Ishikawa (cell line): ENCODE data around the gene SPATA32.

ENCODE experiments used
- CEBPB ChIP-seq: IDR thresholded peaks from 2 replicates; pipeline ENCODE4 v1.6.1; 2012
- CREB1 ChIP-seq: IDR thresholded peaks from 2 replicates; pipeline ENCODE4 v1.6.1; 2012; ENCODE audit warnings: low read depth
- EGR1 ChIP-seq: IDR thresholded peaks from 2 replicates; pipeline ENCODE4 v1.6.1; 2012
- EP300 ChIP-seq: IDR thresholded peaks from 2 replicates; pipeline ENCODE4 v1.6.1; 2012; ENCODE audit warnings: borderline replicate concordance
- FOXM1 ChIP-seq: IDR thresholded peaks from 2 replicates; pipeline ENCODE4 v1.6.1; 2012; ENCODE audit warnings: low read depth, borderline replicate concordance
- MAX ChIP-seq: IDR thresholded peaks from 2 replicates; pipeline ENCODE4 v1.6.1; 2012
- NFIC ChIP-seq: IDR thresholded peaks from 2 replicates; pipeline ENCODE4 v1.6.1; 2012
- RAD21 ChIP-seq: IDR thresholded peaks from 2 replicates; pipeline ENCODE4 v1.6.1; 2012; ENCODE audit warnings: low read depth
- REST ChIP-seq: IDR thresholded peaks from 2 replicates; pipeline ENCODE4 v1.6.1; 2012; ENCODE audit warnings: low read depth, mild to moderate bottlenecking
- TAF1 ChIP-seq: IDR thresholded peaks from 2 replicates; pipeline ENCODE4 v1.6.1; 2012; ENCODE audit warnings: low read depth, mild to moderate bottlenecking
- TCF12 ChIP-seq: IDR thresholded peaks from 2 replicates; pipeline ENCODE4 v1.6.1; 2012; ENCODE audit warnings: low read depth
- TEAD4 ChIP-seq: IDR thresholded peaks from 2 replicates; pipeline ENCODE4 v1.6.1; 2012
- USF1 ChIP-seq: IDR thresholded peaks from 2 replicates; pipeline ENCODE4 v1.6.1; 2012
- YY1 ChIP-seq: IDR thresholded peaks from 2 replicates; pipeline ENCODE4 v1.6.1; 2012; ENCODE audit warnings: low read depth
- ZBTB7A ChIP-seq: IDR thresholded peaks from 2 replicates; pipeline ENCODE4 v1.6.1; 2012; ENCODE audit warnings: low read depth

SPATA32 gene

GRCh38 chr17:45226576-45226975 is 35.3 kb downstream of the SPATA32 start:
- no peak for TF ChIP-seq RAD21
- TF ChIP-seq FOXM1: no peak
- no peak for TF ChIP-seq CREB1
- TF ChIP-seq NFIC: no peak
- no peak for TF ChIP-seq REST

GRCh38 chr17:45225964-45226530 is 35.8 kb downstream of the SPATA32 start:
- TF ChIP-seq FOXM1 (no peak), TCF12 (no peak)

- TF ChIP-seq EGR1: no peak
- TF ChIP-seq TCF12: no peak
- no peak for TF ChIP-seq FOXM1
- TF ChIP-seq REST: no peak
- TF ChIP-seq RAD21: no peak
- no peak for TF ChIP-seq TAF1
- TF ChIP-seq ZBTB7A: no peak
- TF ChIP-seq CREB1: no peak
- no peak for TF ChIP-seq USF1
- TF ChIP-seq TEAD4: no peak
- TF ChIP-seq EP300: no peak
- TF ChIP-seq MAX: no peak
- TF ChIP-seq YY1: no peak
Measured at GRCh38 chr17:45225051-45225700, 36.7 kb downstream of the SPATA32 start.

GRCh38 chr17:45224671-45225050 is 37.2 kb downstream of the SPATA32 start:
- TF ChIP-seq TCF12: no peak
- TF ChIP-seq TEAD4: no peak
- no peak for TF ChIP-seq YY1
- TF ChIP-seq TAF1: no peak
- no peak for TF ChIP-seq FOXM1
- no peak for TF ChIP-seq EP300
- TF ChIP-seq USF1: no peak
- no peak for TF ChIP-seq ZBTB7A
- no peak for TF ChIP-seq RAD21
- TF ChIP-seq NFIC: no peak

GRCh38 chr17:45223539-45224528 is 38.1 kb downstream of the SPATA32 start:
- TF ChIP-seq MAX: no peak
- TF ChIP-seq TEAD4: no peak
- TF ChIP-seq YY1: no peak
- no peak for TF ChIP-seq NFIC
- TF ChIP-seq TCF12: no peak
- TF ChIP-seq EP300: no peak
- TF ChIP-seq EGR1: no peak
- no peak for TF ChIP-seq CEBPB
- no peak for TF ChIP-seq USF1
- no peak for TF ChIP-seq ZBTB7A
- TF ChIP-seq FOXM1: no peak
- no peak for TF ChIP-seq TAF1
- TF ChIP-seq CREB1: no peak
- TF ChIP-seq RAD21: no peak
